Measurements from ENCODE around the gene RNASEH2A.

The RNASEH2A gene

DNA sequence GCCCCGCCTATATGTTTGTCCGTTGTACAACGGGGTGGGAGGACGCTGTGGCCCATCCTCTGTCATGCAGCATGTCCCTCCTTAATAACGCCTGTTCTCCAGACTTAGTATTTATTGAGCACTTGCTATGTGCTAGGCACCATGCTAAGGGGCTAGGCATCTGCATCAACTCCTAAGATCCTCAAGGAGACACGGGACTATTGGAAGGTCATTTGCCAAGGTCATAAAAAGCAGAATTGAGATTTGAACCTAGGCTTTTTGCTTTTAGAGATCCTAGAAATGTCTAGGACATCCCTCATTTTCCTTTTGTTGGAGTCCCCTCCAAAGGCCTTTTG is 30.1 kb downstream of the RNASEH2A start:
- H3K9me3 ChIP-seq: no peaks in the 10 kb centered on the region
- no peak overlapping the region for H3K4me3 ChIP-seq (ENCODE audit: low read depth in 1 of 2, low read length in 1 of 2)
- H3K27me3 ChIP-seq: peaks cover 100% of the 10 kb centered on the region
- H3K4me1 ChIP-seq (ENCODE audit: control insufficient read depth in 1 of 2, insufficient read depth in 1 of 2, low read depth in 1 of 2, low read length in 1 of 2): peaks cover 6 to 18% of the 10 kb centered on the region in 2 experiments
- no peaks in the 10 kb centered on the region for H3K36me3 ChIP-seq
- H3K27ac ChIP-seq: no peak overlapping the region
- TF ChIP-seq, protein P1, sequence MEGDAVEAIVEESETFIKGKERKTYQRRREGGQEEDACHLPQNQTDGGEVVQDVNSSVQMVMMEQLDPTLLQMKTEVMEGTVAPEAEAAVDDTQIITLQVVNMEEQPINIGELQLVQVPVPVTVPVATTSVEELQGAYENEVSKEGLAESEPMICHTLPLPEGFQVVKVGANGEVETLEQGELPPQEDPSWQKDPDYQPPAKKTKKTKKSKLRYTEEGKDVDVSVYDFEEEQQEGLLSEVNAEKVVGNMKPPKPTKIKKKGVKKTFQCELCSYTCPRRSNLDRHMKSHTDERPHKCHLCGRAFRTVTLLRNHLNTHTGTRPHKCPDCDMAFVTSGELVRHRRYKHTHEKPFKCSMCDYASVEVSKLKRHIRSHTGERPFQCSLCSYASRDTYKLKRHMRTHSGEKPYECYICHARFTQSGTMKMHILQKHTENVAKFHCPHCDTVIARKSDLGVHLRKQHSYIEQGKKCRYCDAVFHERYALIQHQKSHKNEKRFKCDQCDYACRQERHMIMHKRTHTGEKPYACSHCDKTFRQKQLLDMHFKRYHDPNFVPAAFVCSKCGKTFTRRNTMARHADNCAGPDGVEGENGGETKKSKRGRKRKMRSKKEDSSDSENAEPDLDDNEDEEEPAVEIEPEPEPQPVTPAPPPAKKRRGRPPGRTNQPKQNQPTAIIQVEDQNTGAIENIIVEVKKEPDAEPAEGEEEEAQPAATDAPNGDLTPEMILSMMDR (IDR thresholded peaks at IDR 0.05): no peak

DNA sequence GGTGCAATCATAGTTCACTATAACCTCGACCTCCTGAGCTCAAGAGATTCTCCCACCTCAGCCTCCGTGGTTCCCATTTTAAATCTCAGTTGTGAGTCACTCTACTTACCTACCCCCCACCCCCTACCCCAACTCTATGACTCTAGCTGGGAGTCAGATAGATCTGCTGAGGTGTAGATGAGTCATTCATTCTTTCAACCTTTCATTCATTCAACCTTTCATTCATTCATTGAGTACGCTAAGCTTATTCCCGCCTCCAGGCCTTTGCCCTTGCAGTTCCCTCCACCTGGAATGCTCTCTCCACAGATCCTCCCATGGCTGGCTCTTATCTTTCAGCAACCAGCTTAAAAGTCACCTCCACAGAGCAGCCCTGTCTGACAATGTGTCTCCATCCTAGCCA is 30.8 kb downstream of the RNASEH2A start:
- Histone ChIP-seq H3K9me3 (no peaks in the 10 kb centered on the region), H3K27me3 (peaks cover 100% of the 10 kb centered on the region), H3K27ac (no peak overlapping the region), H3K4me1 (ENCODE audit: control insufficient read depth in 1 of 2, insufficient read depth in 1 of 2, low read depth in 1 of 2, low read length in 1 of 2) (peaks cover 6 to 18% of the 10 kb centered on the region in 2 experiments), H3K36me3 (no peaks in the 10 kb centered on the region), H3K4me3 (ENCODE audit: low read depth in 1 of 2, low read length in 1 of 2) (no peak overlapping the region)
- TF ChIP-seq, protein P1 (IDR thresholded peaks at IDR 0.05): no peak

DNA sequence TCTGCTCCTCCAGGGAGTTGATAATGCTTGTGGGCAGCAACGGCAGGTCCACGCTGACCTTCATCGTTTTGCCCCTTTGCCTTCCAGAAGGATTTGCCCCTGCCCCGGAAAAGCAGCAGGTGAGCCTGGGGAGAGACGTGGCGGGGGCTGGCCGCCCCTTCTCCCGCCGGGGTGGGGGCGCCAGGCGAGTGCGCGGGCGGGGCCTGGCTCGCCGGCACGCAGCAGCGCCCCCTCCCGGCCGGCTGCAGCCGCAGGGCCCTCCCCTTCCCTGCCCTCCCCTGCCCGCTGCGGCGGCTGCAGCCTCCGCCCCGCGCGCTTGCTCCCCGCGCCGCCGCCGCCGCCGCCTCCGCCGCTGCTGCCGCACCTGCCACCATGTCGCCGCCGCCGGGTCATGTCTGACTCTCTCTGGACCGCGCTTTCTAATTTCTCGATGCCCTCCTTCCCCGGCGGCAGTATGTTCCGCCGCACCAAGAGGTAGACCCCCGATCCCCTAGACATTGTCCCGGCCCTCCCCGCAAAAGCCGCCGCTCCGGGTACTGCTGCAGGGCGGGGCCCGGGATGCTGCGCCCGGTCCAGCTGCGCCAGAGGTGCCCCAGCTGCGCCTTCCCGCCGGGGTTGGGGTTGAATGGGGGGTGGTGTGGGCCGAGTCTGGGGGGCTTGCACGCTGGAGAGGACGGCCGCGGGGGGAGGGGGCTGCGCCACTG is 31.9 kb downstream of the RNASEH2A start, which contains the start of gene MAST1:
Gene MAST1, plus strand, starts transcription at position 334 of the 704 bp plus-strand sequence. Its CDS starts 58 bp downstream, at position 392.
- Histone ChIP-seq H3K4me3 (ENCODE audit: low read depth in 1 of 2, low read length in 1 of 2) (no peak within 1 kb of the TSS), H3K9me3 (no peaks in the 10 kb centered on the region), H3K36me3 (no peaks in the 10 kb centered on the region), H3K27me3 (peaks cover 100% of the 10 kb centered on the region), H3K27ac (no peak within 1 kb of the TSS), H3K4me1 (ENCODE audit: control insufficient read depth in 1 of 2, insufficient read depth in 1 of 2, low read depth in 1 of 2, low read length in 1 of 2) (peaks cover 6 to 18% of the 10 kb centered on the region in 2 experiments)
- TF ChIP-seq, protein P1 (IDR thresholded peaks at IDR 0.05): peak; percentile 31

DNA sequence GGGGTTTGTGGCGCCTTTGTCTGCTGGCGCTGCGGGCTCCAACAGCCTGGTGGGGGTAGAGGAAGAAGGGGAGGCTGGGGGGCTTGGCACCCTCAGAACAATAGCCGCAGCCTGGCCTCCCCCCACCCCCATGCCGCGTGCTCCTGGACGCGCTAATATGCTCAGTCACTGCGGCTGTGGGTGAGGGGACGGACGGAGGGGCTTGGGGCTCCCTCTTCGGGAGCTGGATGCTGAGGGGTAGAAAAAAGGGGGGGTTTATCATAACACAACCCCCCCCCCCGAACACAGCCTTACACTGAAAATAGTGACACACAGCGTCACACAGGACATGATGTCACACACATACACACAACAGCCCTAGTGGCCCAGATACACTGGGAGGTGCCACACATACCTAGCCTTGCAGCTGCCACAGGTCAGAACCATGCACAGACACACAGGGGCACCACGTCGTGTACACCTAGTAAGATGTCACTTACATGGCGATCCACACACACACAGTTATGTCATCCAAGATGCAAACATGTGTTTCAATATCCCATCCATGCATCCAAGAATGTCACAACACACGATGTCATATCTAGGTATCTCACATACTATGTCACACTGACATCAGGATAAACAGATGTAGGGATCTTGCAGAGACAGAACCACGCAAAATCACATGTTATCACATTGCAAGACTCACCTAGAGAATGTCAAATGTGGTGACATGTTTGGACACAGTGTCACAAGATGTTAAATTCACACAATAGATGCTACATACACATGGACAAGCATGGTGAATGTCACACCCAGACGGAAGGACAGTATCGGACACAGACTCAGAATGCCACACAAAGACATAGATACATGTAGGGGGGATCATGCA is 32.7 kb downstream of the RNASEH2A start:
- H3K4me1 ChIP-seq (ENCODE audit: control insufficient read depth in 1 of 2, insufficient read depth in 1 of 2, low read depth in 1 of 2, low read length in 1 of 2): peaks cover 6 to 14% of the 10 kb centered on the region in 2 experiments
- TF ChIP-seq, protein P1 (IDR thresholded peaks at IDR 0.05): no peak

DNA sequence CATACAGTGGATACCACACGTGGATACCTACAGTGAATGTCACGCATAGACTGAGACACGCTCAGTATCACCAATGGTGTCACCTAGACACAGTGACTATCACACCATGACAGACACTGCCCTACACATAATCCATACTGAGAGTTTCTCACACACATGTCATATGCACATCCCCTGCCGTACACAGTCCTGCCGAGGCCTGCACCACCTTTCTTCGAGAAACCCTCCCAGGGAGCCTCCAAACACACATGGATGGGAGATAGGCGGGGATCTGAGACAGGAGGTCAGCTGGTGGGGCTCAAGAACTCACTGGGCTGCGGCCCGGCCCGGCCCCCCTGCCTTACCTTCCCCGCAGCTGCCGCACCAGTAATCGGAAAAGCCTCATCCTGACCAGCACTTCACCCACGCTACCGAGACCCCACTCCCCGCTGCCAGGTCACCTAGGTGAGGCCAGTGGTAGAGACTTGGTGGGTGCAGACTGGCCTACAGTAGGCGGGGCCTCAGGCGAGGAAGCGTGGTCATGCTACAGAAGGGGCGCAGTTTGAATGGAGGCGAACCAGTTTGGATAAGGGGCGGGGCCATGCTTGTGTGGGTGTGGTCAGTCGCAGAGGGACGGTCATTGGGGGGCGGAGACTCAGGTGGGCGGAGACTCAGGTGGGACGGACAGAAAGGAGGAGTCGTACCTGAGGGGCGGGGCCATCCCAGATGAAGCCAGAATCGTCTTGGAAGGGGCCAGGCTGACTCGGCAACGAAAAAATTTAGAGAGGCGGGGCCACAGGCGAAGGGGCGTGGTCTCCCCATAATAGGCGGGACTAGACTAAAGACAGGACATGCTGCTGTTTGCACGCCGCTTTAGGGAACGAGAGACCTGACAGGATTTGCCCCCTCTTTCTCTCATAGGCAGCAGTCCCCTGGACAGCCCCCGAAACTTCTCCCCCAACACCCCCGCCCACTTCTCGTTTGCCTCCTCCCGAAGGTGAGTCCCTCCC is 34.0 kb downstream of the RNASEH2A start:
- TF ChIP-seq, protein P1 (IDR thresholded peaks at IDR 0.05): no peak

More for the DNA sequence above, 32.7 kb downstream of the RNASEH2A start:
- peaks cover 100% of the 10 kb centered on the region for H3K27me3 ChIP-seq
- H3K9me3 ChIP-seq: no peaks in the 10 kb centered on the region
- H3K36me3 ChIP-seq: no peaks in the 10 kb centered on the region
- no peak overlapping the region for H3K27ac ChIP-seq
- H3K4me3 ChIP-seq (ENCODE audit: low read depth in 1 of 2, low read length in 1 of 2): no peak overlapping the region

More for the DNA sequence above, 34.0 kb downstream of the RNASEH2A start:
- no peak overlapping the region for H3K4me3 ChIP-seq (ENCODE audit: low read depth in 1 of 2, low read length in 1 of 2)
- H3K27me3 ChIP-seq: peaks cover 100% of the 10 kb centered on the region
- H3K27ac ChIP-seq: no peak overlapping the region
- no peaks in the 10 kb centered on the region for H3K36me3 ChIP-seq
- H3K9me3 ChIP-seq: no peaks in the 10 kb centered on the region
- H3K4me1 ChIP-seq (ENCODE audit: control insufficient read depth in 1 of 2, insufficient read depth in 1 of 2, low read depth in 1 of 2, low read length in 1 of 2): peaks cover 6 to 14% of the 10 kb centered on the region in 2 experiments

All from neutrophil (primary cell).